BLaER1 treated with 17β-estradiol and CSF1 and Interleukin-3, amounts not matched to agents 10 nM and 100 nM (cell line): ENCODE measurements around the gene TNRC6C.
"Not testable (repeated sequence)": the region's sequence is repeated elsewhere in the genome, so short reads cannot be mapped to it uniquely, and the experiment has no call there.

ENCODE experiments used
- H3K27ac ChIP-seq, 11 experiments: shearing (Covaris generic); formaldehyde crosslinking; 2 replicates each; pipeline ENCODE4 v1.8.1; 2022
- H3K27me3 ChIP-seq, 11 experiments: shearing (Covaris generic); formaldehyde crosslinking; 2 replicates each; pipeline ENCODE4 v1.8.1; 2022
- H3K36me3 ChIP-seq, 11 experiments: shearing (Covaris generic); formaldehyde crosslinking; 2 replicates each; pipeline ENCODE4 v1.8.1; 2022
- H3K4me1 ChIP-seq, 10 experiments: shearing (Covaris generic); formaldehyde crosslinking; 2 replicates each; pipeline ENCODE4 v1.8.1; 2022
- H3K4me2 ChIP-seq, 11 experiments: shearing (Covaris generic); formaldehyde crosslinking; 2 replicates each; pipeline ENCODE4 v1.8.1; 2022
- H3K4me3 ChIP-seq, 10 experiments: shearing (Covaris generic); formaldehyde crosslinking; 2 replicates each; pipeline ENCODE4 v1.8.1; 2022
- H3K9ac ChIP-seq, 11 experiments: shearing (Covaris generic); formaldehyde crosslinking; 2 replicates each; pipeline ENCODE4 v1.8.1; 2022
- H3K9me3 ChIP-seq, 11 experiments: shearing (Covaris generic); formaldehyde crosslinking; replicated peaks in 1 of 11; 2 replicates each; pipeline ENCODE4 v1.8.1; 2022
- H4K20me1 ChIP-seq, 11 experiments: shearing (Covaris generic); formaldehyde crosslinking; 2 replicates each; pipeline ENCODE4 v1.8.1; 2022
- Cebpa-rat ChIP-seq, 11 experiments: shearing (Covaris generic); IDR thresholded peaks; 2 replicates each; pipeline ENCODE4 v1.8.1; 2022

TNRC6C gene

DNA sequence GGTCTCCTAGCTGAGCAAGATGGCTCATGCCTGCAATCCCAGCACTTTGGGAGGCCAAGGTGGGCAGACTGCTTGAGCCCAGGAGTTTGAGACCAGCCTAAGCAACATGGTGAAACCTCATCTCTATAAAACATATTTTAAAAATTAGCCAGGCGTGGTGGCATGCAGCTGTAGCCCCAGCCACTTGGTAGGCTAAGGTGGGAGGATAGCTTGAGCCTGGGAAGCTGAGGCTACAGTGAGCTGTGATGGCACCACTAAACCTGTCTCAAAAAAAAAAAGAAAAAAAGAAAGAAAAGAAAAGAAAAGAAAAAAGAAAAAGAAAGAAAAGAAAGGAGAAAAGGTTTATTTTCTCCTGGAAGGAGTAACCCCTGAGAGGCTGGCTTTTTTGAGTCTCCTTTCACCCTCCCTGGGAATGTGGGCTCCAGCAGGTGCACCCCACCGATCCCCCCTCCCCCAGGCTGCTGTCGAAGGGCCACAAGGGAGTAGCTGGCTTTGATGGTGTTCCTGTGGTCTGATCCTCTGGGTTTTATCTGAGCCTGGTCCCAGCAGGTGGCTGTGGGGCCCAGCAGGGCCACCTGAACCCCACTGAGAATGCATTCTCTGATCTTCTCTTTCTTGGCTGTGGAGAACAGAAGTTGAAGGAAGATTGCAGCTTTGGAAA is 29.9 kb upstream of the TNRC6C start:
- Histone ChIP-seq H3K4me2 (peak overlapping the region; percentile 32 to 93 (median 66)), H3K9ac (no peak overlapping the region), H3K4me3 (no peak overlapping the region), H3K4me1 (peaks cover 12 to 36% (median 27%) of the 10 kb centered on the region in 10 experiments), H4K20me1 (peaks cover 0 to 30% (median 0%) of the 10 kb centered on the region in 11 experiments; a peak in 4 of 22 replicates), H3K27me3 (peaks cover 0 to 54% (median 0%) of the 10 kb centered on the region in 11 experiments; a peak in 8 of 22 replicates), H3K9me3 (no peaks in the 10 kb centered on the region), H3K36me3 (no peaks in the 10 kb centered on the region), H3K27ac (no peak overlapping the region)
- TF ChIP-seq Cebpa-rat (IDR thresholded peaks at IDR 0.05), result no peak

GRCh38 chr17:77929180-77929564 is 29.3 kb upstream of the TNRC6C start:
- H3K27ac ChIP-seq, result no peak overlapping the region
- H3K4me2 ChIP-seq, result peak overlapping the region in 9 of 11 experiments; percentile 51 to 93 (median 71); a peak in 19 of 22 replicates
- peaks cover 0 to 27% (median 0%) of the 10 kb centered on the region in 11 experiments; a peak in 4 of 22 replicates for H4K20me1 ChIP-seq
- H3K9me3 ChIP-seq, result no peaks in the 10 kb centered on the region
- no peak overlapping the region for H3K4me3 ChIP-seq
- H3K27me3 ChIP-seq, result peaks cover 0 to 49% (median 0%) of the 10 kb centered on the region in 11 experiments; a peak in 8 of 22 replicates
- H3K9ac ChIP-seq, result no peak overlapping the region
- no peaks in the 10 kb centered on the region for H3K36me3 ChIP-seq
- H3K4me1 ChIP-seq, result peaks cover 12 to 36% (median 27%) of the 10 kb centered on the region in 10 experiments
- no peak for TF ChIP-seq Cebpa-rat (IDR thresholded peaks at IDR 0.05)

DNA sequence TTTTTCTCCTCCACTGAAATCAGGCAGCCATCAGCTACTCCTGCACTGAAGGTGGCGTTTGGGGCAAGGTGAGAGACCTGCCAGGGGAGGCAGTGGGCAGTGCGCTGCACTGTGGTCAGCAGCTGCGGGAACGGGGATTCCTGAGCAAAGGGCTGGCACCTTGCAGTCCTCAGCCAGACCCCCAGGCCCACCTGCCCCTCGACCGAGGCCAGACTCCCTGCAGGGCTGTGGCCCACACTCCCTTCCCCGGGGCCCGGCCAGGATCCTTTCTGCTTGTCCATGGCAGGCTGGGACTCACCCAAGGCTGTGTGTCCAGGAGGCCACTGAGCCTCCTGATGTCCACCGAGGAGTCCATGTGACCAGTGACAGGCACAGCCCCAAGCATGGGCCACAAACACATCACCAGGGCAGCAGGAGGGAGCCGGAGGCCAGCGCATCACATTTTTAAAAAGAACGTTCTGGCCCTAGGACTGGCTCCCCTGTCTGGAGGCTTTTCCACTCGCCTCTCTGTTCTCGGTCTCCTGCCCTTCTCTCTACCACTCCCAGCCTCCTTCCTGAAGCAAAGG is 28.5 kb upstream of the TNRC6C start:
- Histone ChIP-seq H3K4me2 (peak overlapping the region in 6 of 11 experiments; percentile 51 to 93 (median 74); a peak in 9 of 22 replicates), H3K4me3 (no peak overlapping the region), H3K27ac (no peak overlapping the region), H3K36me3 (no peaks in the 10 kb centered on the region), H4K20me1 (peaks cover 0 to 27% (median 0%) of the 10 kb centered on the region in 11 experiments; a peak in 4 of 22 replicates), H3K9ac (no peak overlapping the region), H3K27me3 (peaks cover 0 to 42% (median 0%) of the 10 kb centered on the region in 11 experiments; a peak in 8 of 22 replicates), H3K9me3 (no peaks in the 10 kb centered on the region), H3K4me1 (peaks cover 12 to 36% (median 27%) of the 10 kb centered on the region in 10 experiments)
- TF ChIP-seq Cebpa-rat (IDR thresholded peaks at IDR 0.05), result no peak

DNA sequence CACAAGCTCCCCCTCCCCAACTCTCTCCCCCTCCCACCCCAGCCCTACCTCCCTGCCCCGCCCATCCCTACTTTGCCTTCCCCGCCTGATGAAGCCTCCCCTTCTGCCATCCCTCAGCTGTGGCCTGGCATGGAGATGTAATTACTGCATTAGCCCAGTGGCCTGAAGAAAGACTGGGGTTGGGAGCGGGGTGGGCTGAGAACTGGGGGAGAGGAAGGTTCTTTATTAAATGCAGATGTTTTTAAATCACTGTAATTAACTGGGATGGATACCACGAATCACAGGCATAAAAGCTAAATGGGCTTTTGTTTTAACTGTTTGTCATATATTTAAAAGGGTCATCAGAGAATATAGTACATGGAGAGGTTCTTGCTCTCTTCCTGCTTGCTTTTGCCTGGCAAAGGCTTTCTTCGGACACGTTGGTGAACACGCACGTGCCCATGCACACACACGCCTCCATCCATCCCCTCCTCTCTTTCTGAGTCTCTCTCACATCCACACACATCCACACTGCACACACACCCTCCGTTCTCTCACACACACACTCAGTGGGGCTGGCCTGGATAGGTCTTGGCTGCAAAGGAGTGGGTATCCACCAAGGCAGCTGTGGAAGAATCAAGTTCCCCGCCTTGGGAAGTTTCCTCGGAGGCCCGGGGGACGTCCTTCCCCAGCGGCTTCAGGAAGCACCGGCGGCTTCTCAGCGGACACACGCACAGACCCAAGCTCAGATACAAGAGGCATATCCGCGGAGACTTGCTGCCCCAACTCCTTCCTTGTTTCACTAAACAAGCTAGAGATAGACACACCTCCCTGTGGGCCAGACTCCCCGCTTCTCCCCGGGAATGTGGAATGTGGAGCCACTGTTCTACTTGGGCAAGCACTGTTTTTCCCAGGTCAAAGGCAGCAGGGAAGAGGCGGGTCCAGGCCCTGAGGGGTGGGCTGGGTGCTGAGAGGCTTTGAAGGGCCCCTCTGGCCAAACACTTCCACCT is 27.4 kb upstream of the TNRC6C start:
- H3K27ac ChIP-seq, result no peak overlapping the region
- peaks cover 12 to 36% (median 27%) of the 10 kb centered on the region in 10 experiments for H3K4me1 ChIP-seq
- no peaks in the 10 kb centered on the region for H3K9me3 ChIP-seq
- H3K36me3 ChIP-seq, result no peaks in the 10 kb centered on the region
- peaks cover 0 to 27% (median 0%) of the 10 kb centered on the region in 11 experiments; a peak in 4 of 22 replicates for H4K20me1 ChIP-seq
- TF ChIP-seq Cebpa-rat (IDR thresholded peaks at IDR 0.05), result no peak
- H3K9ac ChIP-seq, result no peak overlapping the region
- peak overlapping the region in 3 of 11 experiments; percentile 12 to 25 (median 14); a peak in 2 of 22 replicates for H3K4me2 ChIP-seq
- H3K4me3 ChIP-seq, result no peak overlapping the region
- peaks cover 0 to 41% (median 0%) of the 10 kb centered on the region in 11 experiments; a peak in 8 of 22 replicates for H3K27me3 ChIP-seq

DNA sequence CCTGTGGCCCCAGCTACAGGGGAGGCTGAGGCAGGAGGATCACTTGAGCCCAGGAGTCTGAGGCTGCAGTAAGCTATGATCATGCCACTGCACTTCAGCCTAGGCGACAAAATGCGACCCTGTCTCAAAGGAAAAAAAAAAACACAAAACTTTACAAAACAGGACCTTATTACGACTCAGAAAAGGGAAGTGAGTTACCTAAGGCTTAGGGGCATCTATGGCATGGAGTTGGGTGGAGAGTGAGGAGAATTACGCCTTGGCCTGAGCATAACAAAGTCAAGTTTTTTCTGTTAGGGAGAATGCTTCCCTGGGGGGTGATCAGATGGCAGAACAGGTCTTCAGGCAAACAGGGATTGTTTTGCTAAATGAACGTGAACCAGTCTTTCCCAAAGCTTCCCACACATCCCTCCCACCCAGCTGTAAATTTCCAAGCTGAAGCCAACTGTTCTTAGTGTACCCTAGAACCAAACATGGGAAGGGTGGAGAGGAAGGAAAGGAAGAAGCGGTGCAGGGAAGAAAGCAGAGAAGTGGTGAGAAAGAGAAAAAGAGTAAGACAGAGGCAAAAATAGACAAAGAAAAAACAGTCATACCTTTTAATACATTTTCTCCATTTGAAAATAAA is 24.6 kb upstream of the TNRC6C start:
- no peak overlapping the region for H3K9ac ChIP-seq
- H3K27me3 ChIP-seq, result peaks cover 0 to 22% (median 0%) of the 10 kb centered on the region in 11 experiments; a peak in 6 of 22 replicates
- no peak overlapping the region for H3K4me3 ChIP-seq
- H3K27ac ChIP-seq, result no peak overlapping the region
- peaks cover 0 to 11% (median 0%) of the 10 kb centered on the region in 11 experiments; a peak in 4 of 22 replicates for H4K20me1 ChIP-seq
- TF ChIP-seq Cebpa-rat (IDR thresholded peaks at IDR 0.05), result no peak
- H3K36me3 ChIP-seq, result no peaks in the 10 kb centered on the region
- no peaks in the 10 kb centered on the region for H3K9me3 ChIP-seq
- no peak overlapping the region for H3K4me2 ChIP-seq
- peaks cover 0 to 17% (median 11%) of the 10 kb centered on the region in 10 experiments; a peak in 15 of 20 replicates for H3K4me1 ChIP-seq

GRCh38 chr17:77935121-77935571 is 23.4 kb upstream of the TNRC6C start:
- peaks cover 0 to 10% (median 0%) of the 10 kb centered on the region in 11 experiments; a peak in 3 of 22 replicates for H3K27me3 ChIP-seq
- no peak overlapping the region for H3K4me2 ChIP-seq
- H3K9ac ChIP-seq, result no peak overlapping the region
- H3K27ac ChIP-seq, result no peak overlapping the region
- peaks cover 0 to 6% (median 0%) of the 10 kb centered on the region in 10 experiments; a peak in 2 of 20 replicates for H3K4me1 ChIP-seq
- TF ChIP-seq Cebpa-rat (IDR thresholded peaks at IDR 0.05), result no peak
- H3K4me3 ChIP-seq, result no peak overlapping the region
- H4K20me1 ChIP-seq, result peaks cover 0 to 2% (median 0%) of the 10 kb centered on the region in 11 experiments; a peak in 3 of 22 replicates
- H3K9me3 ChIP-seq, result no peaks in the 10 kb centered on the region
- no peaks in the 10 kb centered on the region for H3K36me3 ChIP-seq

DNA sequence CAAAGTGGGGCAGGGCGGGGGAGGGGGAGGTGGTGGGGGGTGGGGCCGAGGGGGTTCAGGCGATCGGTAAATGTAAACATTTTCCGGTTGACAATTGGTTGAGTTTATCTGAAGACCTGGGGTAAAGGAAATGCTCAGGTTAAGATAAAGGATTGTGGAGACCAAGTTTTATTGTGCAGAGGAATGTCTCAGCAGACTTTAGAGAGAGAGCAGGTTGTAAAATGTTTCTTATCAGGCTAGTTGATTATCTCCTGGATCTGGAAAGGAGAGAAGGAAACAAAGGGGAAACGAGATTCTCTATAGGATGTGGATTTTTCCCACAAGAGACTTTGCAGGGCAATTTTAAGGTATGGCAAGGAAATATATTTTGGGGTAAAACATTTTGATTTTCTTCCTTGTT is 22.8 kb upstream of the TNRC6C start:
- not testable (repeated sequence) for H3K27me3 ChIP-seq

GRCh38 chr17:77936881-77937280 is 21.6 kb upstream of the TNRC6C start:
- no peaks in the 10 kb centered on the region for H3K4me1 ChIP-seq
- H3K27me3 ChIP-seq, result no peaks in the 10 kb centered on the region
- H3K9ac ChIP-seq, result no peak overlapping the region
- TF ChIP-seq Cebpa-rat (IDR thresholded peaks at IDR 0.05), result no peak
- no peak overlapping the region for H3K27ac ChIP-seq
- H4K20me1 ChIP-seq, result no peaks in the 10 kb centered on the region
- no peaks in the 10 kb centered on the region for H3K36me3 ChIP-seq
- H3K9me3 ChIP-seq, result no peaks in the 10 kb centered on the region
- H3K4me3 ChIP-seq, result no peak overlapping the region
- no peak overlapping the region for H3K4me2 ChIP-seq

More for the DNA sequence above, 22.8 kb upstream of the TNRC6C start:
- H4K20me1 ChIP-seq, H3K27ac ChIP-seq, H3K36me3 ChIP-seq, H3K4me3 ChIP-seq, H3K4me1 ChIP-seq, H3K4me2 ChIP-seq, H3K9me3 ChIP-seq, H3K9ac ChIP-seq: not testable (repeated sequence)
